Measurements from ENCODE around the gene TUFT1. TPM values are rescaled to one million over a fixed set of nuclear protein-coding genes. Genes with fewer than 3 reads are reported as not detected.

Gene TUFT1
- total and polyA plus RNA-seq, 2 of the 13 experiments (the other 11 are each of a cell fraction or from before 2014, with no cell fraction given), result 6.4 to 7.3 TPM

- TF ChIP-seq SRSF4 (IDR thresholded peaks at IDR 0.05; ENCODE audit: low read depth, low read length, poor library complexity, severe bottlenecking), result no peak
- TF ChIP-seq, protein P1, sequence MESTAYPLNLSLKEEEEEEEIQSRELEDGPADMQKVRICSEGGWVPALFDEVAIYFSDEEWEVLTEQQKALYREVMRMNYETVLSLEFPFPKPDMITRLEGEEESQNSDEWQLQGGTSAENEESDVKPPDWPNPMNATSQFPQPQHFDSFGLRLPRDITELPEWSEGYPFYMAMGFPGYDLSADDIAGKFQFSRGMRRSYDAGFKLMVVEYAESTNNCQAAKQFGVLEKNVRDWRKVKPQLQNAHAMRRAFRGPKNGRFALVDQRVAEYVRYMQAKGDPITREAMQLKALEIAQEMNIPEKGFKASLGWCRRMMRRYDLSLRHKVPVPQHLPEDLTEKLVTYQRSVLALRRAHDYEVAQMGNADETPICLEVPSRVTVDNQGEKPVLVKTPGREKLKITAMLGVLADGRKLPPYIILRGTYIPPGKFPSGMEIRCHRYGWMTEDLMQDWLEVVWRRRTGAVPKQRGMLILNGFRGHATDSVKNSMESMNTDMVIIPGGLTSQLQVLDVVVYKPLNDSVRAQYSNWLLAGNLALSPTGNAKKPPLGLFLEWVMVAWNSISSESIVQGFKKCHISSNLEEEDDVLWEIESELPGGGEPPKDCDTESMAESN (CRISPR knock-in tag; conservative IDR thresholded peaks at IDR 0.05), result peak; percentile 85
- TF ChIP-seq SALL1 (CRISPR knock-in tag; IDR thresholded peaks at IDR 0.05), result peak; percentile 75
- TF ChIP-seq ZNF580 (CRISPR knock-in tag; IDR thresholded peaks at IDR 0.05; ENCODE audit: borderline replicate concordance, low read depth), result no peak
- TF ChIP-seq ZNF3 (CRISPR knock-in tag; IDR thresholded peaks at IDR 0.05), result no peak
- no peak for TF ChIP-seq ARID2 (CRISPR knock-in tag; IDR thresholded peaks at IDR 0.05; ENCODE audit: borderline replicate concordance)
- TF ChIP-seq POLR2G (IDR thresholded peaks at IDR 0.05; ENCODE audit: low read depth, low read length), result peak; percentile 74
- TF ChIP-seq ZNF615 (CRISPR knock-in tag; IDR thresholded peaks at IDR 0.05; ENCODE audit: borderline replicate concordance), result no peak
- no peak for TF ChIP-seq AKAP8 (CRISPR knock-in tag; IDR thresholded peaks at IDR 0.05)
- TF ChIP-seq DMAP1 (CRISPR knock-in tag; IDR thresholded peaks at IDR 0.05), result 0 out of 2 replicates have a peak, but pooled peaks have one; percentile 48
- TF ChIP-seq, protein P2, sequence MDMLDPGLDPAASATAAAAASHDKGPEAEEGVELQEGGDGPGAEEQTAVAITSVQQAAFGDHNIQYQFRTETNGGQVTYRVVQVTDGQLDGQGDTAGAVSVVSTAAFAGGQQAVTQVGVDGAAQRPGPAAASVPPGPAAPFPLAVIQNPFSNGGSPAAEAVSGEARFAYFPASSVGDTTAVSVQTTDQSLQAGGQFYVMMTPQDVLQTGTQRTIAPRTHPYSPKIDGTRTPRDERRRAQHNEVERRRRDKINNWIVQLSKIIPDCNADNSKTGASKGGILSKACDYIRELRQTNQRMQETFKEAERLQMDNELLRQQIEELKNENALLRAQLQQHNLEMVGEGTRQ (IDR thresholded peaks at IDR 0.05; ENCODE audit: low read depth, low read length), result no peak
- TF ChIP-seq, protein P2 (CRISPR knock-in tag; IDR thresholded peaks at IDR 0.05; ENCODE audit: borderline replicate concordance), result no peak
- TF ChIP-seq ZNF740 (CRISPR knock-in tag; IDR thresholded peaks at IDR 0.05), result no peak
- TF ChIP-seq NFIB (CRISPR knock-in tag; IDR thresholded peaks at IDR 0.05; ENCODE audit: borderline replicate concordance), result no peak
- TF ChIP-seq, protein P3, sequence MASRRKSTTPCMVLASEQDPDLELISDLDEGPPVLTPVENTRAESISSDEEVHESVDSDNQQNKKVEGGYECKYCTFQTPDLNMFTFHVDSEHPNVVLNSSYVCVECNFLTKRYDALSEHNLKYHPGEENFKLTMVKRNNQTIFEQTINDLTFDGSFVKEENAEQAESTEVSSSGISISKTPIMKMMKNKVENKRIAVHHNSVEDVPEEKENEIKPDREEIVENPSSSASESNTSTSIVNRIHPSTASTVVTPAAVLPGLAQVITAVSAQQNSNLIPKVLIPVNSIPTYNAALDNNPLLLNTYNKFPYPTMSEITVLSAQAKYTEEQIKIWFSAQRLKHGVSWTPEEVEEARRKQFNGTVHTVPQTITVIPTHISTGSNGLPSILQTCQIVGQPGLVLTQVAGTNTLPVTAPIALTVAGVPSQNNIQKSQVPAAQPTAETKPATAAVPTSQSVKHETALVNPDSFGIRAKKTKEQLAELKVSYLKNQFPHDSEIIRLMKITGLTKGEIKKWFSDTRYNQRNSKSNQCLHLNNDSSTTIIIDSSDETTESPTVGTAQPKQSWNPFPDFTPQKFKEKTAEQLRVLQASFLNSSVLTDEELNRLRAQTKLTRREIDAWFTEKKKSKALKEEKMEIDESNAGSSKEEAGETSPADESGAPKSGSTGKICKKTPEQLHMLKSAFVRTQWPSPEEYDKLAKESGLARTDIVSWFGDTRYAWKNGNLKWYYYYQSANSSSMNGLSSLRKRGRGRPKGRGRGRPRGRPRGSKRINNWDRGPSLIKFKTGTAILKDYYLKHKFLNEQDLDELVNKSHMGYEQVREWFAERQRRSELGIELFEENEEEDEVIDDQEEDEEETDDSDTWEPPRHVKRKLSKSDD (CRISPR knock-in tag; IDR thresholded peaks at IDR 0.05; ENCODE audit: low read depth), result peak; percentile 89
- TF ChIP-seq ZNF570 (CRISPR knock-in tag; IDR thresholded peaks at IDR 0.05; ENCODE audit: borderline replicate concordance), result no peak
- no peak for TF ChIP-seq SMARCC2 (IDR thresholded peaks at IDR 0.05)
- TF ChIP-seq CHD4 (IDR thresholded peaks at IDR 0.05; ENCODE audit: borderline replicate concordance, low read length), result no peak
- no peak for TF ChIP-seq KLF9 (CRISPR knock-in tag; IDR thresholded peaks at IDR 0.05; ENCODE audit: low read depth)
- TF ChIP-seq ZFP37 (CRISPR knock-in tag; IDR thresholded peaks at IDR 0.05; ENCODE audit: borderline replicate concordance), result no peak
- TF ChIP-seq GATAD2A (CRISPR knock-in tag; IDR thresholded peaks at IDR 0.05), result no peak
- TF ChIP-seq KMT2A (CRISPR knock-in tag; IDR thresholded peaks at IDR 0.05), result no peak
Observed at GRCh38 chr1:151611832-151612500, 71.9 kb downstream of the TUFT1 start, which contains the start of gene SNX27 (continued).
